OCI-LY1 (cell line): Measurements from ENCODE around the gene CGB7.
A peak's percentile ranks its signal among the peaks of the same experiment; 100 is the strongest.
"Not testable (repeated sequence)": the region's sequence is repeated elsewhere in the genome, so short reads cannot be mapped to it uniquely, and the experiment has no call there.

ENCODE experiments used
- H2AFZ ChIP-seq: fragments of 200-600 bp; sonication (generic), shearing (Covaris generic); 2 replicates; pipeline ENCODE4 v1.6.0; 2014; ENCODE audit warnings: antibody characterized with exemption, mild to moderate bottlenecking, low read length
- H3F3A ChIP-seq: fragments of 200-600 bp; sonication (generic), shearing (Covaris generic); 2 replicates; pipeline ENCODE4 v1.6.0; 2014; ENCODE audit warnings: mild to moderate bottlenecking, antibody characterized with exemption, low read length, moderate library complexity; ENCODE audit not compliant: insufficient read depth
- H3K27ac ChIP-seq: fragments of 200-600 bp; sonication (generic); 2 replicates; pipeline ENCODE4 v1.5.1; 2014; ENCODE audit warnings: low read length, mixed run types, mild to moderate bottlenecking, low read depth; ENCODE audit not compliant: poor library complexity, severe bottlenecking
- H3K27me3 ChIP-seq: fragments of 200-600 bp; sonication (generic); 2 replicates; pipeline ENCODE4 v1.6.0; 2014; ENCODE audit warnings: antibody characterized with exemption, mild to moderate bottlenecking, low read length, moderate library complexity; ENCODE audit not compliant: insufficient read depth
- H3K36me3 ChIP-seq: fragments of 200-600 bp; sonication (generic); 2 replicates; pipeline ENCODE4 v1.6.1; 2014; ENCODE audit warnings: mild to moderate bottlenecking, antibody characterized with exemption, low read length, moderate library complexity, mixed read lengths; ENCODE audit not compliant: insufficient read depth
- H3K4me1 ChIP-seq: fragments of 200-600 bp; sonication (generic); 2 replicates; pipeline ENCODE4 v1.5.1; 2014; ENCODE audit warnings: mild to moderate bottlenecking, low read length, moderate library complexity; ENCODE audit not compliant: insufficient read depth, severe bottlenecking
- H3K4me2 ChIP-seq: fragments of 200-600 bp; sonication (generic), shearing (Covaris generic); 2 replicates; pipeline ENCODE4 v1.6.1; 2014; ENCODE audit warnings: low read length
- H3K4me3 ChIP-seq: fragments of 200-600 bp; sonication (generic); 2 replicates; pipeline ENCODE4 v1.5.1; 2014; ENCODE audit warnings: low read length, low read depth, mild to moderate bottlenecking, mixed read lengths; ENCODE audit not compliant: poor library complexity, severe bottlenecking
- H3K79me2 ChIP-seq: fragments of 200-600 bp; shearing (Covaris generic); 2 replicates; pipeline ENCODE4 v1.6.1; 2016; ENCODE audit warnings: mixed run types, low read length, mixed read lengths; ENCODE audit not compliant: insufficient read depth
- H3K9ac ChIP-seq: fragments of 200-600 bp; sonication (generic), shearing (Covaris generic); 2 replicates; pipeline ENCODE4 v1.6.1; 2014; ENCODE audit warnings: mild to moderate bottlenecking, low read length, mixed read lengths
- H3K9me2 ChIP-seq: fragments of 200-600 bp; sonication (generic), shearing (Covaris generic); 2 replicates; pipeline ENCODE4 v1.6.1; 2014; ENCODE audit warnings: low read depth, mild to moderate bottlenecking, low read length, mixed read lengths
- H3K9me3 ChIP-seq: fragments of 200-600 bp; shearing (Covaris generic); 2 replicates; pipeline ENCODE4 v1.6.1; 2014; ENCODE audit warnings: low read length, mixed read lengths
- H4K20me1 ChIP-seq: fragments of 200-600 bp; sonication (generic), shearing (Covaris generic); 2 replicates; pipeline ENCODE4 v1.6.0; 2016; ENCODE audit warnings: mild to moderate bottlenecking, low read length; ENCODE audit not compliant: insufficient read depth
- CTCF ChIP-seq: fragments of 200-600 bp; sonication (generic), shearing (Covaris generic); IDR thresholded peaks from 2 replicates; pipeline ENCODE4 v1.5.1; 2017; ENCODE audit warnings: mild to moderate bottlenecking, antibody characterized with exemption, low read length, moderate library complexity, mixed read lengths
- EZH2 ChIP-seq: fragments of 200-600 bp; sonication (generic), shearing (Covaris generic); IDR thresholded peaks from 2 replicates; pipeline ENCODE4 v1.8.0; 2017; ENCODE audit warnings: borderline replicate concordance, mixed run types, mild to moderate bottlenecking, antibody characterized with exemption, low read length, moderate library complexity, mixed read lengths

The CGB7 gene

GRCh38 chr19:49042177-49042576 is 15.4 kb downstream of the CGB7 start:
- Histone ChIP-seq H3K4me2 (no peak overlapping the region), H3K4me1 (no peaks in the 10 kb centered on the region), H4K20me1 (no peaks in the 10 kb centered on the region), H3K9me3 (no peaks in the 10 kb centered on the region), H3K79me2 (no peaks in the 10 kb centered on the region), H3F3A (no peaks in the 10 kb centered on the region), H3K27ac (no peak overlapping the region), H2AFZ (no peak overlapping the region), H3K4me3 (no peak overlapping the region), H3K9me2 (no peaks in the 10 kb centered on the region), H3K9ac (no peak overlapping the region), H3K36me3 (no peaks in the 10 kb centered on the region), H3K27me3 (no peaks in the 10 kb centered on the region)
- TF ChIP-seq CTCF = no peak
- TF ChIP-seq EZH2 = no peak

- not testable (repeated sequence) for H3K4me2 ChIP-seq, H3K4me1 ChIP-seq, H3K36me3 ChIP-seq, H4K20me1 ChIP-seq, H3K9ac ChIP-seq, H3K79me2 ChIP-seq, H3K9me2 ChIP-seq, H3K4me3 ChIP-seq, H2AFZ ChIP-seq, H3K27me3 ChIP-seq, H3K27ac ChIP-seq, H3K9me3 ChIP-seq, H3F3A ChIP-seq
Measured at GRCh38 chr19:49039736-49040135, 17.8 kb downstream of the CGB7 start.

GRCh38 chr19:49038557-49039276 is 18.8 kb downstream of the CGB7 start:
- H3K27me3 ChIP-seq, H3F3A ChIP-seq, H3K4me3 ChIP-seq, H3K4me2 ChIP-seq, H3K4me1 ChIP-seq, H2AFZ ChIP-seq, H3K9me2 ChIP-seq, H3K36me3 ChIP-seq, H3K9me3 ChIP-seq, H3K27ac ChIP-seq, H3K79me2 ChIP-seq, H3K9ac ChIP-seq, H4K20me1 ChIP-seq: not testable (repeated sequence)

GRCh38 chr19:49038111-49038510 is 19.4 kb downstream of the CGB7 start:
- H4K20me1 ChIP-seq, H3K9me3 ChIP-seq, H3K79me2 ChIP-seq, H2AFZ ChIP-seq, H3K36me3 ChIP-seq, H3F3A ChIP-seq, H3K27me3 ChIP-seq, H3K4me3 ChIP-seq, H3K9me2 ChIP-seq, H3K9ac ChIP-seq, H3K4me1 ChIP-seq, H3K4me2 ChIP-seq, H3K27ac ChIP-seq: not testable (repeated sequence)

GRCh38 chr19:49036815-49037214 is 20.7 kb downstream of the CGB7 start, which contains the start of gene CGB1:
TSS of gene CGB1 (minus strand) at chr19:49036895. CDS start at chr19:49036711, 184 bp downstream.
- H3K27ac ChIP-seq, H3K27me3 ChIP-seq, H3F3A ChIP-seq, H3K9me3 ChIP-seq, H3K36me3 ChIP-seq, H2AFZ ChIP-seq, H3K4me3 ChIP-seq, H3K4me1 ChIP-seq, H4K20me1 ChIP-seq, H3K9ac ChIP-seq, H3K4me2 ChIP-seq, H3K9me2 ChIP-seq, H3K79me2 ChIP-seq: not testable (repeated sequence)
- peak; percentile 64 for TF ChIP-seq CTCF
